SW 1271 (cell line): ENCODE results near the gene FAM83G.

ENCODE experiments used
- DNase-seq, 2 experiments: peaks; one replicate each; lab custom pipeline; 2025; lab: John Stamatoyannopoulos, UW

Gene FAM83G

GRCh38 chr17:18987862-18988545, 16.6 kb downstream of the FAM83G start:
- DNase-seq: no peak

- DNase-seq: no peak
Measured at GRCh38 chr17:18987230-18987610, 17.3 kb downstream of the FAM83G start.

- DNase-seq: no peak
Measured at GRCh38 chr17:18986541-18987229, 17.9 kb downstream of the FAM83G start.

GRCh38 chr17:18985475-18985874, 19.1 kb downstream of the FAM83G start:
- DNase-seq: no peak

DNA sequence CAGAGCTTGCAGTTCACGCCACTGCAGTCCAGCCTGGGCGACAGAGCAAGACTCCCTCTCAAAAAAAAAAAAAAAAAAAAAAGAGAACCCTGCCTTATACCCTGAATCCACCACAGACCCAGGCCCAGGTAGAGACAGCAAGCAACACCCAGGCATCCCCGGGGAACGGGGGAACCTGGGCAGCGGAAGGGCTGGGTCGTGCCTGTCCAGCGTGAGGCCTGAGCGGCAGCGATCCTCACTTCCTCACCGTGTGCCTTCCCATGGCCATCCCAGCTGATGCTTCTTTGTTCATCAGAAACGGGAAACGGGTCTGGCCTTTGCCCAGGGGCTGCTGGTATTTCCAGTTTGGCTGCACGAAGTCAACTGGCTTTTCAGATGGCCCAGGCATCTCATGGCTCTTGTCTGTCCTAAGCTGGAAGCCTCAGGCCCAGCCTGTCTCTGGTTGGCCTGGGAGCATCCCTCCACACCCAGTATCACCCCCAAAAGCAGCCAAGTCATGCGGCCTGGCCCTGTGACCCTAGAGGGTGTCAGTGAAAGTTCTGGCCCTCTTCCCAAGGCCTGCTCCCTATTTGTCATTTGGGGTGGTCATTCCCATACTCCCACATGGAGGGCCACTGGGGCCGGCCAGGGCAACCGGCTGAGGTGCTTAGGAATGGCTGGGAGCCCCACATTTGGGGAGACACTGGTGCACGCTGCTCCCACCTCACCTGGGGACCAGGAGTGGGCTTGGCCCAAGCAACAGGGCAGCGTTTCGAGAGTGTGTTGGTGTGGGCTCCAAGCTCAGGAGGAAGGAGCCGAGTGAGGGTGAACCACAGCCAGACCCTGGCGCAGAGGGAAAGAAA, 20.1 kb downstream of the FAM83G start:
- no peak for DNase-seq

- DNase-seq: peak; percentile 67 to 70
Measured at GRCh38 chr17:18981642-18982424, 22.7 kb downstream of the FAM83G start.

DNA sequence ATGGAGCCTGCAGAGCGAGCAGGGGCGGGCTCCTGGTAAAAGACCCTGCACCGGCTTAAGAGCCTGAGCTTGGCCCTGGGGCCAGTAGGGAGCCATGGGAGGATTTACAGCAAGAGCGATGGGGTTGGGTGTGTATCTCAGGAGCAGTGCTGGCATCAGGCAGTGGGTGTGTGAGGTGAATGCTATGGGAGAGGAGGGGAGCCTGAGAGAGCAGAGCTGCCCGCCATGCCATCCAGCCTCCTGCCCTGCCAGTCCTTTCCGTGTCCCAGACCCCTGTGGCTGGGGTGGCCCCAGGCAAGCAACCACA, 23.3 kb downstream of the FAM83G start:
- DNase-seq: no peak

DNA sequence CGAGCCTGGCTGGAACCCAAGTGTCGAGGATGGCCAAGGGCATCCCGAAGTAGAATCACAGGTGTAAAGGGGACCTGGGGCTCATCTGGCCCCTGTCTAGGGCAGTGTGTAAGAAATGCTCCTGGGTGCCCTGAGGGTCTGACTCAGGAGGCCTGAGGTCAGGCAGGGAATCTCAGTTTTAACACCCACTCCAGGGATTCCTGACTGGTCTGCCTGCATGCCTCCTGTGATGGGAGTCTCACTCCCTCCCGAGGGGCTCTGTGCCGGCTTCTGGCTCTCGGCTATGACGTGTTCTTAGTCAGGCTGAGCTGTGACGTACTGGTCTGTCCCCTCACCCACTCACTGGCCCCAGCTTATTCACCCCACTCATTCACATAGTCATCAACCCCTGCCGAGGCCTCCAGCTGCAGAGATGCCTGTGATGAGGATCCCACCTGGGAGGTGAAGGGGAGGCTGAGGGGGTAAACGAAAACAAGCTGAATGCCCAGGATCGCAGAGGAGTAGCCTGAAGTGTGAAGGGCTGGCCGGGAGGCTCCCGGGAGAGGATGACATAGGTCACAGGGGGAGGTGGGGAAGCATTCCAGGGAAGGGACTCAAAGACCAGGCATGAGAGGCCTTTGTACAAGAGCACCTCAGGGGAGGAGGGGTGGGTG, 23.8 kb downstream of the FAM83G start:
- DNase-seq: no peak

DNA sequence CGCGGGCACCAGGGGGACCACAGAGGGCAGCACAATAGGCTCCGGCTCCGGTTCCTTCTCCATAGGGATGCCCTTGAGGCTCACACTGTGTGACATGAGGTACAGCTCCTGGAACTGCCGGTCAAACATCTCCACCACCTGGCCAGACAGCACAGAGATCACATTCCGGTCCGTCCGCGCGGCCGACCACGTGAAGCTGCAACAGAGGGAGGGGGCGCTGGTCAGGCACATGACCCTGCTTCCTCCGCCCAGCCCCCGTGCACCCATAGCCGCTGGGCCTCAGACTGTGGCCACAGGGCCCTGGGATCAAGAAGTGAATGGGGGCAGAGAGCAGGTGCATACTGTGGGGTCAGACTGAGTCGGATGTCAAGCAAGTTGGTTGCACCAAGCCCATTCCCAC, 25.9 kb downstream of the FAM83G start:
- DNase-seq: no peak

GRCh38 chr17:18978050-18978449, 26.5 kb downstream of the FAM83G start:
- DNase-seq: no peak

- no peak for DNase-seq
Measured at GRCh38 chr17:18977646-18978045, 26.9 kb downstream of the FAM83G start.

DNA sequence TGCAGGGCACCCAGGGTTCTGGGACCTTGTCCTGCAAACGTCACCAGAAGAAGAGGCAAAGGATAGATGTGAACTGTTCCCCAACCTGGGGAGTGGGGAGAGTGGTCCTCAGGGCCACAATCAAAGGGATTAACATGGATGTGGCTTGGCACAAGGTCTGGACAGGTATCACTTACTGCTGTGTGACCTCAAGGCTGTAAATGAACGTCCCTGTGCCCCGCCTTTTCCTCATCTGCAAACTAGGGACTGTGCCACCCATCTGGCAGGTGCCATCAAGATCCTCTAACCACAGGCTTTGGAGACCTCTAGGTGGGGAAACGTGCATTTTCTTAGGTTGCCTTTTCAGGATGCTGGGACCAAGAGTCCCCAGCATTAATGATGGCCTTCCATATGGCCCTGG, 27.5 kb downstream of the FAM83G start:
- DNase-seq: no peak

- no peak for DNase-seq
Measured at GRCh38 chr17:18976201-18976600, 28.4 kb downstream of the FAM83G start.

GRCh38 chr17:18975597-18975996, 29.0 kb downstream of the FAM83G start:
- DNase-seq: no peak

GRCh38 chr17:18974407-18975149, 30.0 kb downstream of the FAM83G start:
- DNase-seq: no peak

DNA sequence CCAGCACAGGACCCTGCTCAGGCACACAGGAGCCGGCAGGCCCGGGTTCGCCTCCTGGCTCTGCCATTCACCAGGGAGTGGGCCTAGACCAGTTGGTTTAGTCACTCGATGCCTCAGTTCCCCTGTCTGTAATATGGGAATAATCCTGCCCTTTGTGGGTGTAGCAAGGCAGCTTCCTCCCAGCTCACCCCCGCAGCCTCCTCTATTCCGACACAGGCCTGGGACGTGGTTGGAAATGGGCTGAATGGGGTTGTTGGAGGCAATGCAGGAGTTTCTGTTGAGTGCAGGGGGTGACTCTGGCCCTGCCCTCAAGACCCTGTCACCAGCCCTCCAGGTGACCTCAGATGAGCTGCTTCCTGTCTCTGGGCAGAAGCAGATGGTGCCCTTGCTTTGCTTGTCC, 32.8 kb downstream of the FAM83G start:
- no peak for DNase-seq

GRCh38 chr17:18970582-18971480, 33.7 kb downstream of the FAM83G start:
- no peak for DNase-seq

- DNase-seq: peak in 1 of 2 experiments; percentile 33
Measured at GRCh38 chr17:18968945-18969887, 35.3 kb downstream of the FAM83G start.

- DNase-seq: no peak
Measured at GRCh38 chr17:18968345-18968744, 36.2 kb downstream of the FAM83G start.
